WTC11 (cell line): ENCODE results near the gene ZMYND15. TPM values are rescaled to one million over a fixed set of nuclear protein-coding genes. Genes with fewer than 3 reads are reported as not detected.

Experiments used
- ATAC-seq: fragments of 200-7000 bp; cut with Tn5 transposase; 2 replicates; pipeline ENCODE4 v1.10.0; 2021; ENCODE audit warnings: mild to moderate bottlenecking, moderate library complexity
- CTCF ChIA-PET: fragments of 300-600 bp; sonication (Branson Sonifier 250); formaldehyde crosslinking; loops from one replicate; lab custom pipeline; 2021; ENCODE audit warnings: antibody characterized with exemption; lab: Charles Lee
- POLR2A ChIA-PET: fragments of 350-600 bp; sonication (Branson Sonifier 250); formaldehyde crosslinking; loops from one replicate; lab custom pipeline; 2021; ENCODE audit warnings: antibody characterized with exemption; lab: Charles Lee
- DNase-seq: peaks from one replicate; pipeline ENCODE4 v3.0.0; 2021; ENCODE audit warnings: low spot score
- H3K27ac Mint-ChIP-seq: 2 replicates; pipeline ENCODE4 v1.8.0; 2021; ENCODE audit warnings: mixed read lengths
- H3K27me3 Mint-ChIP-seq: 2 replicates; pipeline ENCODE4 v1.8.0; 2021; ENCODE audit warnings: low read depth, mild to moderate bottlenecking, moderate library complexity, mixed read lengths
- H3K36me3 Mint-ChIP-seq: 2 replicates; pipeline ENCODE4 v1.8.0; 2021; ENCODE audit warnings: mixed read lengths
- H3K4me1 Mint-ChIP-seq: 2 replicates; pipeline ENCODE4 v1.8.0; 2022; ENCODE audit warnings: mixed read lengths
- H3K4me3 Mint-ChIP-seq: 2 replicates; pipeline ENCODE4 v1.8.0; 2021; ENCODE audit warnings: mild to moderate bottlenecking, moderate library complexity, mixed read lengths
- H3K9me3 Mint-ChIP-seq: 2 replicates; pipeline ENCODE4 v1.8.0; 2021; ENCODE audit warnings: mixed read lengths
- AR ChIP-seq: fragments of 250-450 bp; sonication (Bioruptor Pico); IDR thresholded peaks from 2 replicates; pipeline ENCODE4 v1.9.0; 2021; ENCODE audit warnings: mild to moderate bottlenecking
- ETV6 ChIP-seq: sonication (generic); formaldehyde crosslinking; IDR thresholded peaks from 2 replicates; pipeline ENCODE4 v1.8.1; 2022; ENCODE audit warnings: mild to moderate bottlenecking, missing genetic modification reagents
- FOXP1 ChIP-seq: sonication (generic); formaldehyde crosslinking; IDR thresholded peaks from 2 replicates; pipeline ENCODE4 v1.8.0; 2022; ENCODE audit warnings: missing genetic modification reagents, mild to moderate bottlenecking, moderate library complexity, borderline replicate concordance
- HMGA2 ChIP-seq: fragments of 250-450 bp; sonication (Bioruptor Pico); IDR thresholded peaks from 2 replicates; pipeline ENCODE4 v1.4.0; 2021; ENCODE audit warnings: mild to moderate bottlenecking, moderate library complexity
- JAZF1 ChIP-seq: fragments of 250-450 bp; sonication (Bioruptor Pico); IDR thresholded peaks from 2 replicates; pipeline ENCODE4 v1.9.0; 2021; ENCODE audit warnings: moderate library complexity, mild to moderate bottlenecking, inconsistent platforms
- JUN ChIP-seq: sonication (generic); formaldehyde crosslinking; IDR thresholded peaks from 2 replicates; pipeline ENCODE4 v1.8.0; 2023; ENCODE audit warnings: mild to moderate bottlenecking, missing genetic modification reagents
- MLX ChIP-seq: sonication (generic); formaldehyde crosslinking; IDR thresholded peaks from 2 replicates; pipeline ENCODE4 v1.8.1; 2023; ENCODE audit warnings: mild to moderate bottlenecking, missing genetic modification reagents, moderate library complexity
- NFATC4 ChIP-seq: fragments of 250-450 bp; sonication (Bioruptor Pico); IDR thresholded peaks from 2 replicates; pipeline ENCODE4 v1.9.0; 2021; ENCODE audit warnings: mild to moderate bottlenecking
- TEAD1 ChIP-seq: sonication (generic); formaldehyde crosslinking; IDR thresholded peaks from 2 replicates; pipeline ENCODE4 v1.8.0; 2022; ENCODE audit warnings: mild to moderate bottlenecking, missing genetic modification reagents
- ZMAT4 ChIP-seq: fragments of 250-450 bp; sonication (Bioruptor Pico); IDR thresholded peaks from 2 replicates; pipeline ENCODE4 v1.9.0; 2021; ENCODE audit warnings: mild to moderate bottlenecking
- ZNF232 ChIP-seq: sonication (generic); formaldehyde crosslinking; IDR thresholded peaks from 2 replicates; pipeline ENCODE4 v1.8.0; 2022; ENCODE audit warnings: mild to moderate bottlenecking, missing genetic modification reagents
- ZNF396 ChIP-seq: fragments of 250-450 bp; sonication (Bioruptor Pico); IDR thresholded peaks from 2 replicates; pipeline ENCODE4 v1.8.0; 2021; ENCODE audit warnings: mild to moderate bottlenecking, moderate library complexity, borderline replicate concordance
- ZNF425 ChIP-seq: fragments of 250-450 bp; sonication (Bioruptor Pico); conservative IDR thresholded peaks from 2 replicates; pipeline ENCODE4 v1.9.0; 2021; ENCODE audit warnings: mild to moderate bottlenecking
- ZNF532 ChIP-seq: fragments of 250-450 bp; sonication (Bioruptor Pico); IDR thresholded peaks from 2 replicates; pipeline ENCODE4 v1.9.0; 2021; ENCODE audit warnings: mild to moderate bottlenecking, borderline replicate concordance
- total RNA-seq: library from RNA; stranded (reverse); gene quantifications from 3 replicates; pipeline ENCODE4 v1.2.3, GENCODE V29; 2021
- TF ChIP-seq, protein P1 (sequence below): sonication (generic); formaldehyde crosslinking; IDR thresholded peaks from 2 replicates; pipeline ENCODE4 v1.8.0; 2022; ENCODE audit warnings: mild to moderate bottlenecking, missing genetic modification reagents
- TF ChIP-seq, protein P2 (sequence below): fragments of 200-600 bp; IDR thresholded peaks from 2 replicates; pipeline ENCODE4 v1.8.0; 2022; ENCODE audit warnings: antibody characterized with exemption
- TF ChIP-seq, protein P3 (sequence below): sonication (generic); formaldehyde crosslinking; IDR thresholded peaks from 2 replicates; pipeline ENCODE4 v1.8.1; 2023; ENCODE audit warnings: mild to moderate bottlenecking, missing genetic modification reagents

ZMYND15 gene
- total RNA-seq, 1 experiment from 2014 or later = 0.63 TPM

DNA sequence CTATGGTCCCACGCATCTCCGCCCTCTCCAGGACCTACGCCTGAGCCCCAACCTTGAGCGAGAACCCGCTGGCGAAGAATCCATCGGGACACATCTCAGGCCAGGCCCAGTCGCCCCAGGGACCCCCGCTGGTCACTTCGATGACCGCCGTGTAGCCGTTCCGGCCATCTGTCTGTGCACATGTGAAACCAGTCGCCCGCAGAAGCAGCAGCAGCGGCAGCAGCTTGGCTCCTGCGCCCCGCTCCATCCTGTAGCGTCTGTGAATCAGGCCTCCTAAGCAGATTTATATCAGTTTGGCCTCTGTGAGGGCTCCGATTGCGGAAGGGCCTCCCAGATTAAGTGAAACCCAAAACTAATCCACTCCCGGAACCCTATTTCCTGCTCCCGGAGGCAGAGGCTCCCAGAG lies 46.5 kb downstream of the ZMYND15 start, which contains the start of gene VMO1 (continued):
- no peak for TF ChIP-seq AR (CRISPR knock-in tag)
- TF ChIP-seq, protein P1, sequence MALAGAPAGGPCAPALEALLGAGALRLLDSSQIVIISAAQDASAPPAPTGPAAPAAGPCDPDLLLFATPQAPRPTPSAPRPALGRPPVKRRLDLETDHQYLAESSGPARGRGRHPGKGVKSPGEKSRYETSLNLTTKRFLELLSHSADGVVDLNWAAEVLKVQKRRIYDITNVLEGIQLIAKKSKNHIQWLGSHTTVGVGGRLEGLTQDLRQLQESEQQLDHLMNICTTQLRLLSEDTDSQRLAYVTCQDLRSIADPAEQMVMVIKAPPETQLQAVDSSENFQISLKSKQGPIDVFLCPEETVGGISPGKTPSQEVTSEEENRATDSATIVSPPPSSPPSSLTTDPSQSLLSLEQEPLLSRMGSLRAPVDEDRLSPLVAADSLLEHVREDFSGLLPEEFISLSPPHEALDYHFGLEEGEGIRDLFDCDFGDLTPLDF (CRISPR knock-in tag) = no peak

DNA sequence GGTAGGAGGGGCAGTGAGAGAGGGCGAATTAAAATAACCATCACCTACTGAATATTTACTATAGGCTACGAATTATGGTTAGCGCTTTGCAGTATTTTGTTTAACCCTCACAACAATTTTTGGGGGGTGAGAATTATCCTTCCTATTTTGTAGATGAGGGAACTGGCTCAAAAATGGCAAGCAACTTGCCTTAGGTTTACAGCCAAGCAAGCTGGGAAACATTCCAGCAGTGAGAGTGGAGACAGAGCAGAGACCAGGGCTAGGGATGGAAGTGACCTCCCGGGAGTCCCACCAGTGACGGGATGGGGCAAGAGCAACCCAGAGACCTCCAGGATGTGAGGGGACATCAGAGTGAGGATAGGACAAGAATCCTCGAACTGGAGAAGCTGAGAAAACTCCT lies 46.9 kb downstream of the ZMYND15 start:
- POLR2A ChIA-PET = no interaction called here
- H3K27me3 Mint-ChIP-seq = peaks cover 52% of the 10 kb centered on the region
- no peak for TF ChIP-seq ETV6
- TF ChIP-seq ZNF396 (CRISPR knock-in tag) = no peak
- no peak for TF ChIP-seq ZNF532 (CRISPR knock-in tag)
- TF ChIP-seq JAZF1 (CRISPR knock-in tag) = no peak
- no peak for TF ChIP-seq TEAD1 (CRISPR knock-in tag)
- no peak for TF ChIP-seq ZNF232 (CRISPR knock-in tag)
- no peak for TF ChIP-seq AR (CRISPR knock-in tag)
- TF ChIP-seq NFATC4 (CRISPR knock-in tag) = no peak
- TF ChIP-seq, protein P2, sequence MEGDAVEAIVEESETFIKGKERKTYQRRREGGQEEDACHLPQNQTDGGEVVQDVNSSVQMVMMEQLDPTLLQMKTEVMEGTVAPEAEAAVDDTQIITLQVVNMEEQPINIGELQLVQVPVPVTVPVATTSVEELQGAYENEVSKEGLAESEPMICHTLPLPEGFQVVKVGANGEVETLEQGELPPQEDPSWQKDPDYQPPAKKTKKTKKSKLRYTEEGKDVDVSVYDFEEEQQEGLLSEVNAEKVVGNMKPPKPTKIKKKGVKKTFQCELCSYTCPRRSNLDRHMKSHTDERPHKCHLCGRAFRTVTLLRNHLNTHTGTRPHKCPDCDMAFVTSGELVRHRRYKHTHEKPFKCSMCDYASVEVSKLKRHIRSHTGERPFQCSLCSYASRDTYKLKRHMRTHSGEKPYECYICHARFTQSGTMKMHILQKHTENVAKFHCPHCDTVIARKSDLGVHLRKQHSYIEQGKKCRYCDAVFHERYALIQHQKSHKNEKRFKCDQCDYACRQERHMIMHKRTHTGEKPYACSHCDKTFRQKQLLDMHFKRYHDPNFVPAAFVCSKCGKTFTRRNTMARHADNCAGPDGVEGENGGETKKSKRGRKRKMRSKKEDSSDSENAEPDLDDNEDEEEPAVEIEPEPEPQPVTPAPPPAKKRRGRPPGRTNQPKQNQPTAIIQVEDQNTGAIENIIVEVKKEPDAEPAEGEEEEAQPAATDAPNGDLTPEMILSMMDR = no peak
- TF ChIP-seq MLX = no peak
- no peak for TF ChIP-seq HMGA2 (CRISPR knock-in tag)
- TF ChIP-seq FOXP1 (CRISPR knock-in tag) = no peak
- TF ChIP-seq, protein P3, sequence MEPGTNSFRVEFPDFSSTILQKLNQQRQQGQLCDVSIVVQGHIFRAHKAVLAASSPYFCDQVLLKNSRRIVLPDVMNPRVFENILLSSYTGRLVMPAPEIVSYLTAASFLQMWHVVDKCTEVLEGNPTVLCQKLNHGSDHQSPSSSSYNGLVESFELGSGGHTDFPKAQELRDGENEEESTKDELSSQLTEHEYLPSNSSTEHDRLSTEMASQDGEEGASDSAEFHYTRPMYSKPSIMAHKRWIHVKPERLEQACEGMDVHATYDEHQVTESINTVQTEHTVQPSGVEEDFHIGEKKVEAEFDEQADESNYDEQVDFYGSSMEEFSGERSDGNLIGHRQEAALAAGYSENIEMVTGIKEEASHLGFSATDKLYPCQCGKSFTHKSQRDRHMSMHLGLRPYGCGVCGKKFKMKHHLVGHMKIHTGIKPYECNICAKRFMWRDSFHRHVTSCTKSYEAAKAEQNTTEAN (CRISPR knock-in tag) = no peak
- TF ChIP-seq ZMAT4 (CRISPR knock-in tag) = no peak
- TF ChIP-seq JUN = no peak
- no peak for TF ChIP-seq ZNF425 (CRISPR knock-in tag)

More for the DNA sequence above, 46.9 kb downstream of the ZMYND15 start:
- Mint-ChIP-seq H3K4me3 (no peak overlapping the region), H3K36me3 (no peaks in the 10 kb centered on the region), H3K4me1 (peaks cover 33% of the 10 kb centered on the region), H3K27ac (peak overlapping the region; percentile 79), H3K9me3 (no peaks in the 10 kb centered on the region)
- DNase-seq (no peak), ATAC-seq (no peak)
- CTCF ChIA-PET = interaction anchor here (0.8 to 2.1 kb wide), 5 partner anchors 10 to 94 kb away, joined by 4 to 9 read pairs (median 5); partner anchors contain the start of genes ARRB2, PLD2 and PSMB6
